Kidney (tissue), 14 donors: ENCODE data around the gene SIGLEC9. TPM values are rescaled to one million over a fixed set of nuclear protein-coding genes. Genes with fewer than 3 reads are reported as not detected.

ENCODE experiments used
- DNase-seq, 5 donors: peaks; one replicate each; pipeline ENCODE4 v3.0.0-alpha.2; 2013 to 2020
- FAIRE-seq: peaks from 2 replicates; lab custom pipeline; 2012; peaks lifted over from hg19 to GRCh38; lab: Jason Lieb, UNC
- H3K27ac ChIP-seq, 2 donors: one replicate each; pipeline ENCODE4 v1.7.0; 2013; ENCODE audit warnings: low read depth in 2 of 2, low read length in 2 of 2, inconsistent platforms in 1 of 2
- H3K27me3 ChIP-seq: one replicate; pipeline ENCODE4 v1.7.1; 2013; ENCODE audit warnings: low read length, inconsistent platforms; ENCODE audit not compliant: control insufficient read depth, insufficient read depth
- H3K36me3 ChIP-seq, 3 donors: one replicate each; pipeline versions ENCODE4 v1.7.0 to v1.7.1; 2013; ENCODE audit warnings: low read length in 3 of 3, control low read depth in 1 of 3, inconsistent platforms in 1 of 3; ENCODE audit not compliant: insufficient read depth in 3 of 3, control insufficient read depth in 2 of 3
- H3K4me1 ChIP-seq, 3 donors: one replicate each; pipeline versions ENCODE4 v1.7.0 to v1.7.1; 2013; ENCODE audit warnings: low read length in 3 of 3, inconsistent platforms in 1 of 3, low read depth in 1 of 3; ENCODE audit not compliant: control insufficient read depth in 2 of 3, insufficient read depth in 2 of 3
- H3K4me3 ChIP-seq, 3 donors: one replicate each; pipeline versions ENCODE4 v1.7.0 to v1.8.1; 2013; ENCODE audit warnings: low read length in 3 of 3, control low read depth in 1 of 3, inconsistent platforms in 1 of 3
- H3K9ac ChIP-seq, 3 donors: one replicate each; pipeline versions ENCODE4 v1.7.0 to v1.7.1; 2013; ENCODE audit warnings: low read length in 3 of 3, control low read depth in 1 of 3, inconsistent platforms in 1 of 3
- H3K9me3 ChIP-seq, 3 donors: one replicate each; pipeline versions ENCODE4 v1.7.0 to v1.7.1; 2013; ENCODE audit warnings: low read length in 3 of 3, control low read depth in 1 of 3, inconsistent platforms in 1 of 3; ENCODE audit not compliant: control insufficient read depth in 2 of 3, insufficient read depth in 1 of 3
- intact Hi-C: fragments of 100-400 bp; cut with DNase I; formaldehyde crosslinking; loops from one replicate; pipeline ENCODE4 v1.11.1; 2022
- polyA plus RNA-seq: library from polyadenylated mRNA; stranded (reverse); fragments of 350-450 nt; fragmentation: Illumina TruSeq; extraction: RNeasy Lipid Tissue Mini Kit (QIAGEN cat#74804); gene quantifications from one replicate; pipeline ENCODE4 v1.2.3, GENCODE V29; 2014; ENCODE audit warnings: low read depth, low replicate concordance; ENCODE audit not compliant: insufficient read depth
- total RNA-seq: library from RNA; stranded (reverse); fragmentation: NEBNext Ultra II Directional; extraction: Animal tissue kit (Norgen Biotek cat#: 25700); gene quantifications from one replicate; pipeline ENCODE4 v1.2.1, GENCODE V29; 2021
- TF ChIP-seq, protein P1 (sequence below): IDR thresholded peaks from 3 replicates; pipeline ENCODE4 v1.5.1; 2012; ENCODE audit warnings: mild to moderate bottlenecking, moderate library complexity, borderline replicate concordance; ENCODE audit not compliant: insufficient read depth; ENCODE audit errors: extremely low read depth
- donor health status: control.
- donor health status: control.
- donor health status: control.
- donor health status: control.
- donor health status: control.
- donor health status: DM: yes; HTN: yes; CAD: no.
- donor health status: Normal renal cell carcinoma (clear cell type).

The SIGLEC9 gene
- total and polyA plus RNA-seq, 2 donors from 2014 or later: 1.6 to 8.1 TPM

DNA sequence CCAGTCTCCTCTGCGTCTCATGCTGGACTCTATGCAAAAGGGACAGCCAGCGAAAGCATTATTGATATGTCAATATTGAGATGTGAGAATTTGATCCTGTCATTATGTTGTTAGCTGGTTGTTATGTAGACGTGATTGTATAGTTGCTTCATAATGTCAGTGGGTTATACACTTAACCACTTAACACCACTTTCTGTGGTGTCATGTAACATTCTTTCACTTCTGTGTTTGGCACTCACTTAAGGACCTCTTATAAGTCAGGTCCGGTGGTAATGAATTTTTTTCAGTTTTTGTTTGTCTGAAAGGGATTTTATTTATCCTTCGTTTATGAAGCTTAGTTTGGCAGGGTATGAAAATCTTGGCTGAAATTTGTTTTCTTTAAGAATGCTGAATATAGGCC, 10.3 kb downstream of the SIGLEC9 start:
- Histone ChIP-seq H3K27ac (no peak overlapping the region), H3K4me3 (no peak overlapping the region), H3K4me1 (no peaks in the 10 kb centered on the region)

DNA sequence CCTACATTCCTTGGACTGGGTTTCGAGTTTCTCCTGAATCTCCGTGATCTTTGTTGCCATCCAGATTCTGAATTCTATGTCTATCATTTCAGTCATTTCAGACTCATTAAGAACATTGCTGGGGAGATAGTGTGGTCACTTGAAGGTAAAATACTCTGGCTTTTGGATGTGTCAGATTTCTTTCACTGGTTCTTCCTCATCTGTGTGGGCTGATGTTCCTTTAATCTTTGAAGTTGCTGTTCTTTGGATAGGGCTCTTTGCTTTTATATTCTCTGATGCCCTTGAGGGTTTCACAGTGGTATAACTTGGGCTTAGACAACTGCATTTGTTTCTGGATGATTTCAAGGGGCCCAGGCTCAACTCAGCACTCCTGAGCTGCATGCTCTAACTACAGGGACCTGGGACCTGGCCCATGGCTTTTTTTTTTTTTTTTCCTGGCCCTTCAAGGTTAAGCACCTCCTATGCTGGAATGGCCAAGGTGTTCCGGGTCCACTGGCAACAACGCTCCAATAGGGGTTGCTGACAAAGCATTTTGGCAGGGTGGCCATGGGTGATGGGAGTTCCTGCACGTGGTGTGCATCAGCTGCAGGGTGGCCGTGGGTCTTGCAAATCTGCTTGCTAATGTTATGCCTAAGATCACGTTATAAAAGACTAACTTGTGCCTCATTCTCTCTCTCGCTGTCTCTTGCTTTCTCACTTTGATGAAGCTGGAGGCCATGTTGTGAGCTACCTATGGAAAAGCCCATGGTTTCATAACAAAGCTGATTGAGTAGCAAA, 11.5 kb downstream of the SIGLEC9 start:
- DNase-seq (no peak), FAIRE-seq (no peak)
- TF ChIP-seq, protein P1, sequence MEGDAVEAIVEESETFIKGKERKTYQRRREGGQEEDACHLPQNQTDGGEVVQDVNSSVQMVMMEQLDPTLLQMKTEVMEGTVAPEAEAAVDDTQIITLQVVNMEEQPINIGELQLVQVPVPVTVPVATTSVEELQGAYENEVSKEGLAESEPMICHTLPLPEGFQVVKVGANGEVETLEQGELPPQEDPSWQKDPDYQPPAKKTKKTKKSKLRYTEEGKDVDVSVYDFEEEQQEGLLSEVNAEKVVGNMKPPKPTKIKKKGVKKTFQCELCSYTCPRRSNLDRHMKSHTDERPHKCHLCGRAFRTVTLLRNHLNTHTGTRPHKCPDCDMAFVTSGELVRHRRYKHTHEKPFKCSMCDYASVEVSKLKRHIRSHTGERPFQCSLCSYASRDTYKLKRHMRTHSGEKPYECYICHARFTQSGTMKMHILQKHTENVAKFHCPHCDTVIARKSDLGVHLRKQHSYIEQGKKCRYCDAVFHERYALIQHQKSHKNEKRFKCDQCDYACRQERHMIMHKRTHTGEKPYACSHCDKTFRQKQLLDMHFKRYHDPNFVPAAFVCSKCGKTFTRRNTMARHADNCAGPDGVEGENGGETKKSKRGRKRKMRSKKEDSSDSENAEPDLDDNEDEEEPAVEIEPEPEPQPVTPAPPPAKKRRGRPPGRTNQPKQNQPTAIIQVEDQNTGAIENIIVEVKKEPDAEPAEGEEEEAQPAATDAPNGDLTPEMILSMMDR: no peak
- H3K9ac ChIP-seq: no peak overlapping the region
- no peak overlapping the region for H3K27ac ChIP-seq
- no peaks in the 10 kb centered on the region for H3K36me3 ChIP-seq
- intact Hi-C loops: no loop called here
- no peaks in the 10 kb centered on the region for H3K4me1 ChIP-seq
- H3K9me3 ChIP-seq: no peaks in the 10 kb centered on the region
- H3K4me3 ChIP-seq: no peak overlapping the region
- no peaks in the 10 kb centered on the region for H3K27me3 ChIP-seq

More for the DNA sequence above, 10.3 kb downstream of the SIGLEC9 start:
- TF ChIP-seq, protein P1: no peak
- Histone ChIP-seq H3K9me3 (no peaks in the 10 kb centered on the region), H3K9ac (no peak overlapping the region), H3K27me3 (no peaks in the 10 kb centered on the region), H3K36me3 (no peaks in the 10 kb centered on the region)
- no peak for FAIRE-seq
- no peak for DNase-seq
- intact Hi-C loops: no loop called here

GRCh38 chr19:51136851-51137551, 12.3 kb downstream of the SIGLEC9 start:
- Histone ChIP-seq H3K4me3 (no peak overlapping the region), H3K36me3 (no peaks in the 10 kb centered on the region), H3K9me3 (no peaks in the 10 kb centered on the region), H3K9ac (no peak overlapping the region), H3K4me1 (no peaks in the 10 kb centered on the region), H3K27ac (peak overlapping the region in 1 of 2 donors; percentile 26), H3K27me3 (no peaks in the 10 kb centered on the region)
- intact Hi-C loops: no loop called here
- DNase-seq (no peak), FAIRE-seq (no peak)
- TF ChIP-seq, protein P1: no peak
